Ammon's horn (tissue), 1 donor: ENCODE data around the gene LRRC4.

Source experiments
- DNase-seq: peaks from one replicate; pipeline ENCODE4 v3.0.0-alpha.2; 2016; ENCODE audit warnings: low spot score

The LRRC4 gene

DNA sequence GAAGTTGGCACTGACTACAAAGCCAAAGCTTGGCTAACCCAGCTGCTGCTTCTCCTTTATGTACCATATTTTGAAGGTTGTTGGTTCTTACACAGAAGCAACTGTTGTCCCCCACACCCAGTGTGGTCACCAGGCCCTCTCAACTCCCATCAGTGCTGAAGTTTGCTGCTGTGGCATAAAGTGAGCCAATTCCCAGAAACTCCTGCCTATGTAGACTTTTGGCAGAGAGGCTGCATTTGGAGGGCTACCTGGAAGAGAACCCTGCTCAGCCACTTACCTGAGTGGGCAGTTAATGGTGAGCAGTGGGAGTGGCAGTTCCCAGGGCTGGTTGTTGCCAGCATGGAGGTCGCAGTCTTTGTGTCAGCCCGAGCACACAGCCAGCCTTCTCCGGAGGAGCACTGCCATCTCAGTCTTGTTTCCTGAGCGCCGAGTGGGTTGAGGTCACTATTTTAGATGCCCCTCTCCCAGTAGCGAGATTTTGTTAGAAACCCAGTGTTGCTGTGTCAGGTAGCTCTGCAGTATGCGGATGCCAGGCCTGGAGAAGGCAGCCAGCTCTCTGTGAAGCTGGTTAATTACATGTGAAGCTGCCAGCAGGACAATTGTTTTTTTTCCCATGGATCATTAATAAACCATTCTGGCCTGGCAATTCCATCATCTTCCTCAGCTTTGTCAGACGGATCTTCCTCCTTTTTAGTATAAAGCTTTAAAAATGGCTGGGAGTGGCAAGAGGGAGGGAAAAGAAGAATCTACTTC lies 24.5 kb downstream of the LRRC4 start:
- no peak for DNase-seq

DNA sequence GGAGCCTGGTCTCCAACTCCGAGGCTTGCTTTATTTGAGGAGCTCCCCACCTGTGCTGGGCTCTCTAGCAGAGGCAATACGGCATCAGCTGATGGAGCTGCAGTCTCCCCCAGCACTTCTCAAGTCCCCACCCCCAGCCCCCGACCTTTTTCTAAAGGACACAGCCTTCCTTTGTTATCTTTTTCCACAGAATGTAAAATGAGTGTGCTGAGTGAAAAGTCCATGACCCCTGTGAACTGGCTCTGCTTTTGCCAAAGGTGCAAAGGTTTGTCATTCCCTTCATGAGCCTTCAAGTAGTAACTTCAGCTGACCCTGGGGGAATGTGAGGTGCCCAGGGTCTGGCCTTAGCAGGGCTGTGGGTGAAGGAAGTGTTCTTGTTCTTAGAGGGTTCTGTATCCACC lies 25.5 kb downstream of the LRRC4 start:
- DNase-seq = no peak

DNA sequence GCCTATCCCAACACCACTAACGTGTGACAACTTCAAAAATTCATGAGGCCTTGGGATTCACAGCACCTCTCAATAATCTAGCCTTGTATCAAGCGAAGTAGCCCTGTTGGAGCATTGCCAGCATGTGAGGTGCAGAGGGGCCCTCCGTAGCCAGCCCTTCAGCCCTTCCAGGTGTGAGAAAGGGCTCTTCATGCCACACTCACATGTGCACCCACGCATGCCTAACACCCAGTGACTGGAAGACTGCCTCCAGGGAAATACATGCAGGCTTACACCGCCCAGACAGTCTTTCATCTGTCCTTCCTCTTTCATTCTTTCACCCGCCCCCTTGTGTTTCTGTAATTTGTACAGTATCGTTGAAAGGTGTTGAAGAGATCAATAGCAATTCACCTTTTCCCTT lies 26.1 kb downstream of the LRRC4 start:
- DNase-seq = no peak

DNA sequence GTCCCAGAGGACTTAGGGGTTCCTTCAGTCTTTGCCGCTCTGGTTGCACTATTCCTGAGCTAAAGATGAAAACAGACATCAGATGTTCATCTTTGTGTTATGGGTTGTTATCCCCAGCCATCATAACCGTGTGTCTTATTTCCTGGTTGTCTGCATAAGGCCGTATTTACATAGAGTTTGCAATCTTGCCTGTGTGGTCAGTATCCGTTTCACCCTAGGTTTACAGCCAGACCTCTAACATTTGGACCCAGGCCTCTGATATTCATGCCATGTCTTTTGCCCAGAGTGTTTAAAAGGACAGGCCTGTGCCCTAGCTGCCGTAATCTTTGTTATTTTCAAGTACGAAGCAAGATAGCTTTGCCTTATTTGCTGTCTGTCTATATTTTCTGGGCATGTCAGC lies 26.6 kb downstream of the LRRC4 start:
- no peak for DNase-seq

DNA sequence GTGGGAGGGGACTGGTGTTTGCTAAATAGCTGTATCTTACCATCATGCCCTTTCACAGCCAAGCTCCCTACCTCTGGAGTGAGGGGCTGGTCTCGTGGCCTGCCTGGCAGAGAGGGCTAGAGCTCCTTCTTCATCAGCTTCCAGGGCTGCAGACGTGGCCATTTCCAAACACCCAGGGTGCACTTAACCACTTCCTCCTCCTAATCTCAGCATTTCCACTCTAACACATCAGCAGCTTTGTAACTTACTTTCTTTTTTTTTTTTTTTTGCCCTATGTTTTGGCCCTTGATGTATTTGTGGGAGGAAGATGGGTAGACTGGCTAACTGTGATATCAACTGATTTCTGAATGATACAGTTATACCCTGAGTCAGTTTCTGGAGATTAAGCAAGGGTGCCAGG lies 27.4 kb downstream of the LRRC4 start:
- peak; percentile 63 for DNase-seq

DNA sequence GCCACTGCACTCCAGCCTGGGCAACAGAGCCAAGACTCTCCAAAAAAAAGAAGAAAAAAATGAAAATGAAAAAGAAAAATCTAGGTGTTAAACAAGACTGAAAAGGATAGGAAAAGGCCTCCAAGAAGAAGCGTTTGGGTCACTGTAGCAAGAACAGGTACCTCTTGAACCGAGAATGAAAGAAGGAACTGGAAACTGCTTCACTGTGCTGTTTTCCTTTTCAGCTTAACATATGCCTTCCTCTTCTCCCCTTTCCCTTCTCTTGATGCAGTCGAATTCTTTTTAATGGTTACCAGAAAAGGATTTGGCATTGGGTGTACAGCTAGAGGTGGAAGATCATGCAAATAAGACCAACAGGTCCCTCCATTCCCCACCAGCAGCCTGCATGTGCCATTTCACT lies 28.1 kb downstream of the LRRC4 start:
- no peak for DNase-seq

DNA sequence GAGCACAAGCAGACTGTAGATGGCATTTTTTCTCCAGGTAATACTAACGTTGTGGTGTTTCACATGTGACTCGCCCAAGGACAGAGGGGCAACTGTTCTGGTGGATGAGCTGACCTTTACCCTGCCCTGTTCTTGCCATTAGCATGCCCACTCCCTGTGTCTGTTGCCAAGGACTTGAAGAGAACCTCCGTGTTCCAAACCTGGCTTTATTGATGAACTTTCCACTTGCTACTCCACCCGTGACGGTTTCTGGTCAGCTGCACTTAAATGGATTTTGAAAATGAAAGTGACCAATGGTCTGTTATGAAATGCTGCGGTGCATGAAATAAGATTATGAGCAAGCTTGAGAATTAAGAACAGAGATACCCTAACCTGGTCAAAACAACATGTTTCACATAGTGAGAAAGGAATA lies 30.4 kb downstream of the LRRC4 start:
- DNase-seq = no peak

DNA sequence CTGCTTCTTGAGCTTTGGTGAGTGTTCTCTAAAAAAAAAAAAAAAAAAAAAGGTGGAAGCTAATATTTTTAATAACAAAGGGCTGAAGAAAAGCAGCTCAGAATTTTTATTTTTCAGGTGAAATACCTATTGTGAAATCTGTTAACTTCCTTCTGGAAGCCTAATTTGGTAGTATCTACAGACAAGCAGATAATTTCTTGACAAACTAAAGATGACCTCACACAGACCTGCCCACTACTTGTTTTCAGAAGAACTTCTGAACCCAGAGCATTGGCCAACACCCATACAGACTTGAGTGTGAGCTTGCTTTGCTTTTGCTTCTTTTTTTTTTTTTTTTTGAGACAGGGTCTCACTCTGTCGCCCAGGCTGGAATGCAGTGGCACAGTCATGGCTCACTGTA lies 31.2 kb downstream of the LRRC4 start:
- DNase-seq = no peak

DNA sequence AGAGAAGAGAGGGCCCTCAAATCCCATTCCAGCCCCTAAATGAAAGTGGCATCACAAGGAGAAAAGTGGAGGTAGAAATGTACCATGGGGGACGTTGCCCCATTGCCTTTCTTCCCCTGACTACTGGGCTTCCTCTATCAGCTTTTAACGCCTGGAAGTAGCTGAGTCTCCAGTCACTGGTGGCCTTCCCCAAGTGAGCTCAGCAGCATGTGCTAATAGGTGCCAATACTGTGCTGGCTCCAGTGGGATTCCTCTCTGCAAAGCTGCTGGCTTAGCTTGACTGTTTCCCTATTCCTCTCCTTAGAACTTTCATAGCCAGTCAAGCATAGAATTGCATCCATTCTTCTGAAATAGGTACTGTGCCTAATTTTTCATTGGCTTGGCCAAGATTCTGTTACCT lies 32.6 kb downstream of the LRRC4 start:
- no peak for DNase-seq

DNA sequence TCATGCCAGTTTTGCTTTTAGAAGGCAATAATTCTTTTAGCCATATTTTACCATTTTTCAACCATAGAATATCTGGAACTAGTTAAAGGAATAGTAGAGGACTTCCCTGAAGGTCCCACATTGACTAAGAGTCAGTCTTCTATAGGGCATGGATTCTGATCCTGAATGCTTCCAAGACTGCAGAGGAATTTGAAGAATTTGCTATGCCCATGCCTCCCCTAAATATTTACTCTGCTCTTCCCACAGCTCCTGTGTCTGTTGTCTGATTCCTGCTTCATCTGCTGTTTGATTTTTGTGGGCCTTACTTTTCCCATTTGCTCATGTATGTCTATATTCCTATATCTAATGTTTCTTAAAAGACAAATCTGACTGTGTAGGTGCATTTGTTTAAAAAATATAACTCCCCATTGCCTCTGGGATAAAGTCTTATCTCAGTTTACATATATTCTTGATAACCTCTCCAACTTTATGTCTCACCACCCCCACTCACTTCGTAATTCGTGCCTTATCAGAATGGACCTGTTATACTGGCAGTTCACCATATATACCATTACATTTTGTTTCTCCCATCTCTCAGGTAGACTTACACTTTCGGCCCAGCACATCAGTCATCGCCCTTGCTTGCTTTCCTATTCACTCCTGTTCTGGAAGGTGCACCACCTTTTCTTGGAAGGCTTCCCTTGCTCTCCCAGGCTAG lies 33.9 kb downstream of the LRRC4 start:
- DNase-seq = no peak

DNA sequence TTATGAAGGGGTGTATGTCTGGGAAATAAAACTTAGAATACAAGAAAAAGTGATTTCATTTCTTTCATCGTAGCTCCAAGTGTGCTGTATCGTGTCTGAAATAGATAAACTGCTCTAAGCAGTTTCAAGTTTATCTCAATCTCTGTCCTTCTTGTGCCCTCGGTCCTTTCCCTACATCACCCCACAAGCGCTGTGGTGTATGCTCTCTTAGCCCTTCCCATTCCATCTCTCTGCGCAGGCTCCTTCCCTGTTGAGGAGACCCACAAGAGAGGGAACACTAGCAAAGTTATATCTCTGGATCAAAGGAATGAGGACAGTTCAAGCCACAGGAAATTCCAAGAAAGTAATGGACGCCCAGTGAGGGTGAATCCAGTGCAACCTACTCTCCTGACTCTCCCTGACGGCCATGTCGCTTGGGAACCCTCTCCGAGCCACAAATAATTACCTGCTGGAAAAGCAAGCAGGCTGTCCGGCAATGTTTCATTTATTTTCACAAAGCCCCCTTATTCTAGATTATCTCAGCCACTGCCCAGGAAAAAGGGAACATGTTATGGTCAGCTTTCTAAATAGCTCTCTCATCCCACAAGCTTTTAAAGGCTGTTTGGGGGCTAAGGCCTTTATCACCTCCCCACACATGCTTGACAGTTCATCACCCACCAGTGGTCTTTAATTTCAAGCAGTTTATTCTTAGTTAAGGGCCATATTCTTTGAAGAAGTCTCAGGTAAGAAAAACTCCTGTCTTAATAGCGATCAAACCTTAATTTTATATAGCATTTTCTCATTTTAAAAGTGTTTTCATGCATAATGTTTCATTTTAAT lies 34.8 kb downstream of the LRRC4 start:
- DNase-seq = no peak

DNA sequence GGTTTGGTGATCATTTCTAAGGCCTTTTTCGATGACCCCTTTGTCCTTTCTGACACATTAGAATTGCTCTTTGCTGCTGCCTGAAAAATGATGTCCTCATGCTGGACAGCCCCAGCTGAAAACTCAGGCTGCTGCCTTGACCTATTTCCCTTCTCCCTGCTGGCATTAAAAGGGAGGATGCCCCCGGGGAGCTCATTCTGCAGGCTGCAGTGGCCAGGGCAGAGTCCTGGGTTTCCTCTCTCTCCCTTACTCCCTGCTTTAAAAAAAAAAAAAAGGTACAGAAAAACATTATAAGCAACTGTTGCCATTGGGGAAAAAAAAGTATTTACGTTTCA lies 35.4 kb downstream of the LRRC4 start:
- DNase-seq = no peak

DNA sequence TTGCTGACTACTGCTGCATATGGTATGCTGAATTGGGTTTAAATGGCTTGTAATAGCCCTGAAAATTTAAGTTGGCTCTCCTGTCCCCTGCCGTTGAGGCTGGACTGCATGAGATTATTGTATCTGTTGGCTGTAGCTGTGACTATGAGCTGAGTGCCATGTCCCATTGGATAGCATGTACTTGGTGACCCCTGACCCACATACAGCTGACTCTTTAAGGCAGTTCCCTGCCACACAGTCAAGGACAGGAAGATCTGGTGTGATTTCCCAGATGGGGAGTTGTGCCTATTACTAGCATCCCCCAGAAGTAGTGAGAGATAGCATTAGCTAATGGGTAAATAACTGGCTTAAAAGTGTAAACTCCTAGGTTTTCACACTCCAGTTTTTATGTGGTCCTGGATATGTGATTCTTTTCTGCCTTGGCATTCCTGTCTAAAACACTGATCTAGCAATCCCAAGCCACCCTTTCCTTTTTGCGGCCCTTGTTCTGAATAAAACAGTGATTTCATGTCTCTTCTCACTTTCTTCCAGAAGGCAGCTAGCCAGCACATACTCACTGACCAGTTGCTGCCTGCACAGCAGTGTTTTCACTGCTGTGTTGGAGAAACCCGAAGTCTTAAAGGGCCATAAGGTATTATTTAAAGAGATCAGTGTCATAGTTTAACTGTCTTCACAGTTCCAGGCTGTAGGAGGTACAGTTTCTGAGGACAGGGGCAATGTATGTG lies 35.9 kb downstream of the LRRC4 start:
- no peak for DNase-seq

DNA sequence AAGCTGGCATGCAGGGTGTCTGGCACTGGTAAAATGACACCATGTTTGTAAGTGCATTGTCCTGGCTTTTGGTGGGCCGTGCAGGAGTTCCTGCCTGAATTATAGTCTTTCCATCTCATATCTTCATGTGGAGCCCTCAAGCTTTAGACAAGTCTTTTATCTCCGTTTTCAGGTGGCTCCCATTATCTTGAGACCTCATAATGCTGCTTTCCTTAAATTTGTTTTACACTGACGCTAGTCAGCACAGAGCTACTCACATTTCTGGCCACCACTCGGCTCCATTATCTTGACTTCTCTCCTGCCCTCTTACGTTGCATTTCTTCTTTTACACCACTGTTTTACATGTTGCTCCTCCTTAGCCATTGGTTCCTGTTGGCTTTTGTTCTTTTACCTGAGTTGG lies 37.2 kb downstream of the LRRC4 start:
- DNase-seq = no peak

DNA sequence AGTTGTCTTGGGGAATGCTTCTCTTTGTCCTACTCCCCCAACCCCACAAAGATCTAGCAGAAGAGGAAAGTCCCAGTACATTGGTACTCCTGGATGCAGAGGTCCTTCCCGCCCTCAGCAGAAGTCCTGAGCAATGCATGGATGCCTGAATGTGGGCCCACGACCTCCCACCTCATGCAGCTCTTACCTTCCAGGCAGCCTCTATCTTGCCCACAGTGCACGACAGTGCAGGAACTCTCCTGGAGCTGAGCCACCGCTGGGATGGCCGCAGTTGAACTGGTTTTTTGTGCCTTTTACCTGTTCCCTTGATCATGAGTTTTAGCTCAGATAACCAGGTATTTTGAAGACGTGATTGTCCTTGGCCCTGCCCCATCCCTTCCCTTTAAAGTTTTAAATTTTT lies 37.9 kb downstream of the LRRC4 start:
- no peak for DNase-seq

DNA sequence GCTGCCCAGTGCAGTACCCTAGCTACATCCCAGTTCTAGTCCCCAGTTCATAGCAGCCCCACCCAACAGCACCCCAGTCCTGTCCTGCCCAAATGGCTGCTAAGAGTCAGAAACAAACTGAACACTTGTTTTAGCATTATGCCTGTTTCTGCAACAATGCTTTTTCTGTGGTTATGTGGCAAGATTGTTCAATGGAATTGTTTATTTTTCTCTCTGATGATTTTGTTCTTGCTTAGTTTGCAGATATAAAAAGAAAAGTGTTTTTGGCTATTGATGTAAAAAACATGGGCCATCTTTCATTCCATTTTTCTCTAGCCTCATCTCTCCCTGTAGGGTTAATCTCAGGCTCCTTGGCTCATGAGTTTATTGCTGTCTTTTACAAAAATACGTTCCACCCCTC lies 42.5 kb downstream of the LRRC4 start:
- no peak for DNase-seq

DNA sequence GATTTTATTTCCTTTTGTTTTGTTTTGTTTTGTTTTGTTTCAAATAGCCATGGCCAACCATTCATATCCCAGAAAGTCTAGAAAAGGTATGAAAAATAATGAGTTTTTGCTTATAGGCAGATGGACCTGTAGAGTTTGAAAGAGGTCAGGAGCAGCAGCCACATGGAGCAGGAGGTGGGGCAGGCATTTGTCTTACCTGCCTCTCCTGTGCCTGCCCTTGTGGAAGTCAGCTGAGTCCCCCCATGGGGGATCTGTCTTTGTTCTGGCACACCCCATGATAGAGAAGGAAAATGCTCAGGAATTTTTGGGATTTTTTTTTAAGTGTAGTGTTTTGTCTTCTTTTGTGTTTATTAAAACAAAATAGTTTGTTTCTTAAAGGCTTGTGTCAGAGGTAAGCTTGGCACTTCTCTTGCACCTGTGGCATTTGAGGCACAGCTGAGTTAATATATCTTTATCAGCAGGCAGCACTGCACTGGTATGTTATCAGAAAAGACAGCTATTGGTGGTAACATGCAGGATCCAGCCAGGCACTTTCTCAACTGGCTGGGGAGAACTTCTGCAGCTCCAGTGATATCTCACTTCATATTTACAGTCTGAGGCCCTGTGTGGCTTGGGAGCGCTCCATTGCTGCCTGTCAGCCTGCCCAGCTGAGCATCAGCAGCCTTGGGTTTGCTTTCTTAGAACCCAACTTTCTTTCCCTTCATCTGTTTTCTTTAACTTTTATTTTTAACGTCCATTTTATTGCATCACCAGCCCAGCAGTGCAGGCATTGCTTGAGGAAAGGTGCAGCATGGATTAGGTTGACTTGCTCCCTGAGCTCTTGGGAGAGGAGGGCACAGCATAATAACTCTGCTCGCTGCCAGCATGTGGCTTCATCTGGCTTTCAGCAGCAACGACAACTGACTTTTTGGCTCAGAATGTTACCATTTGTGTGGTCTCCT lies 44.4 kb downstream of the LRRC4 start:
- no peak for DNase-seq

DNA sequence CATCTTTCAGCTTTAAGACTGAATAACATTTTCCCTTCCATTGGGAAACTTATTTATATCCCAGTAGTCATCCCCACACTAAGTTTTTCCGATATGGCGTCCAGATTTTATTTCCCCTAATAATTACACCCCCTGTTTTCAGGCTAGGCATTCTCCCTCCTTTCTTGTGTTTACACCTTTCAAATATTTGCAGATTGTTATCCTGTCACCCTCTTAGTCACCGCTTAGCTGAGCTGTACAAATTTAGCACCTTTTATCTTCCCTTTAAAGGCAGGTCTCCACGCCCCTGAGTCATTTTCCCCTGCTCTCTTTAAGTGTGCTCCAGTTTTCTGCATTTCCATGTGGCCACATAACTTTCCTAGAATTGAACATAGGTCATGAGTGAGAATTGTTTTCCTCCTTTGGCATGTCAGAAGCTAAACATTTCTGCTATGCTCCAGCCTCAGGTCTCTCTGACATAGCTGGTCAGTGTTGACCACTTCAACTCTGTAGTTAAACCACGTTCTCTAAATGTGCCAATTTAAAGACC lies 47.4 kb downstream of the LRRC4 start:
- DNase-seq = no peak

DNA sequence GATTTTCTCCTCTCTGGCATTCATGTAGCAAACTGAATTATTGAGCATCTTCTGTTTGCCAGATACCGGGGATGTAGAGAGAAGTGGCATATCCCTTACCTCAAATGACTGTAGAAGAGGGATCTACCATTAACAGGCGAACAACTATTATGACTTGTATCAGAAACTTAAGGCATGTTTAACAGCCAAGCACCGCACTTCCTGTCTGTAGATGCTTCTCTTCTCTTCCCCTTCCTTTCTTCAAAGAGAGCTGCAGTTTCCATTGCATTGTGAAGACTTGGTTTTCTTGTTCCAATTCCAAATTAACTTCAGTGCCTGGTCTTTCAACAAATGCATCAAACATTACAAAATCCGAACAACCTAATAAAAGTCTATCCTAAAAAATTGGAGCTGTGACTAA lies 49.3 kb downstream of the LRRC4 start:
- no peak for DNase-seq

DNA sequence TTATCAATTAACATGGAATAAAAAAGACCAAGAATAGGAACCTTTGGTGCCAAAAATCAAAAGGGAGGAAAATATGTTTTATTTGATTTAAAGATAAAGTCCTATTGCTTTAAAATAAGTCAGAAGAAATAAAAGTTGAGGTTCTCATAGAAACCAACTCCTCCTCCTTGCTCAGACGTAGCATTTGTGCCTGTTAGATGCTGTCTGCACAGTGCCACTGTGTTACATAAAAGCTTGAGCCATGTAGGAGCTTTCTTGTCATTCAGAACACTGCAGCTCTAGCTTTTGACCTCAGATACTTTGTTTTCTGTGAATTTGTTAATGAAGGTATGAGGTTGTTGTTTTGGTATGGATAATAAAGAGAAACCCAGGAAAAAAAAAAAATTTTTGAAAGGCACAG lies 50.3 kb downstream of the LRRC4 start:
- no peak for DNase-seq

DNA sequence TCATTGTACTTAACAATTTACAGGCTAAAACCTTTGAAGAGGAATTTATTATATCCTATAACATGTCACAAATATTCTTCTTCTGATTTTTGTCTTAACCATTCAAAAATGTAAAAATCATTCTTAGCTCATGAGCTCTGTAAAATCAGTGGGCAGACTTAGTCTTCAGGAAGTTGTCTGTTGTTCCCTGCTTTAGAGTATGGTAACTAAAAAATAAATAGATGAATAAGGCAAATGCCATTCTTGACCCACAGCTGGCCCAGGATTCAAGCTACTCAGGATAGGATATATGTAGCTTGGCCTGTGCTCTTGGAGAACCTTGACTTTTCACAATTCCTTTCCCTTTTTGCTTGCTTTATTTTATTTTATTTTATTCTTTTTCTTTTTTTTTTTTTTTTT lies 51.5 kb downstream of the LRRC4 start:
- no peak for DNase-seq
